GM18526 (cell line): ENCODE measurements around the gene FAM114A2.

Experiments used
- POLR2A ChIP-seq: IDR thresholded peaks from 3 replicates; pipeline ENCODE4 v1.6.1; 2011; ENCODE audit not compliant: insufficient read length; ENCODE audit errors: extremely low read depth

FAM114A2 gene

GRCh38 chr5:153969563-153969895 lies 69.2 kb downstream of the FAM114A2 start:
- no peak for TF ChIP-seq POLR2A

GRCh38 chr5:153968761-153969562 lies 69.7 kb downstream of the FAM114A2 start:
- TF ChIP-seq POLR2A, result no peak

GRCh38 chr5:153964880-153965645 lies 73.6 kb downstream of the FAM114A2 start:
- TF ChIP-seq POLR2A, result no peak

GRCh38 chr5:153964191-153964879 lies 74.4 kb downstream of the FAM114A2 start:
- no peak for TF ChIP-seq POLR2A

- TF ChIP-seq POLR2A, result no peak
Measured at GRCh38 chr5:153960269-153961215, 78.2 kb downstream of the FAM114A2 start.

- TF ChIP-seq POLR2A, result no peak
Measured at GRCh38 chr5:153959134-153959957, 79.4 kb downstream of the FAM114A2 start.

GRCh38 chr5:153957205-153957604 lies 81.5 kb downstream of the FAM114A2 start:
- TF ChIP-seq POLR2A, result no peak

- TF ChIP-seq POLR2A, result no peak
Measured at GRCh38 chr5:153953411-153953810, 85.3 kb downstream of the FAM114A2 start.

- TF ChIP-seq POLR2A, result no peak
Measured at GRCh38 chr5:153952893-153953292, 85.8 kb downstream of the FAM114A2 start.

GRCh38 chr5:153952057-153952456 lies 86.7 kb downstream of the FAM114A2 start:
- TF ChIP-seq POLR2A, result no peak

- no peak for TF ChIP-seq POLR2A
Measured at GRCh38 chr5:153941265-153941664, 97.4 kb downstream of the FAM114A2 start.
